GM19397 (cell line): Measurements from ENCODE around the gene THRB.
"Not testable (repeated sequence)": the region's sequence is repeated elsewhere in the genome, so short reads cannot be mapped to it uniquely, and the experiment has no call there.

ENCODE experiments used
- ATAC-seq: cut with Tn5 transposase; IDR thresholded peaks from one replicate; pipeline ENCODE4 v1.9.1; 2021; ENCODE audit warnings: mild to moderate bottlenecking, moderate library complexity; ENCODE audit not compliant: unreplicated experiment

Gene THRB

DNA sequence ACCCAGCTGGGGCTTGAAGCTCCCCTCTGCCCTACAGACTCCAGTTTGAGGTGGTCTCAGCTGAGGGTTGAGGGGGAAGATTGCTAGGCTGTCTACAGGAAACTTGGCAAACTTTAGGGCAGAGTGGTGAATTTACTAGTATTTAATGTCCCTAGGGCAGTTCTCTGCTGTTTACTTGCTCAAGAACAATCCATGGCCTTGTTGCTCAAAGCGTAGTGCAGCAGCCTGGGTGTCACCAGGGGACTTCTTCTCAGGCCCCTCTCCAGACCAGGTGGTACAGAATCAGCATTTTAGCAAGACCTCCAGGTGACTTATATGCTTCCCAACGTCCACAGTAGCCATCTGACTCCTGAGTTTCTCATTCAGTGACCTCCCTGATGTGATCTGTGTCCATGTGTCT lies 360.7 kb downstream of the THRB start:
- no peak for ATAC-seq

DNA sequence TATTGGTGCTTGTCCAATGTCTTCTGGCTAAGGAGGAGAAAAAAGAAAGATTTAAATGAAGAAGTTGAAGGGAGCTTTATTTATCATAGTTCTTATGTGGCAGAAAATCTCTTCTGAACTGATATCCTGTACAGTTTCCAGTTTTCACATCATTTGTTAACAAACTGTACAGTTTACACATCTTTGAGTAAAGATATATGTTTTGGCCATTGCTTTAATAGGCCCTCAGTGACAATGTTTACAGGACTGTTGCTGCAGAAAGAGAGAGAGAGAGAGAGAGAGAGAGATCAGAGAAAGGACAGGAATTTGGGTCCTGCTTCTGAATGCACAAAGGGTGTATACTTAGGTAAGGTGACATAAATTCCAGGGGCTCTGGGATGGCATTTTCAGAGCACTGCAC lies 361.2 kb downstream of the THRB start:
- no peak for ATAC-seq

DNA sequence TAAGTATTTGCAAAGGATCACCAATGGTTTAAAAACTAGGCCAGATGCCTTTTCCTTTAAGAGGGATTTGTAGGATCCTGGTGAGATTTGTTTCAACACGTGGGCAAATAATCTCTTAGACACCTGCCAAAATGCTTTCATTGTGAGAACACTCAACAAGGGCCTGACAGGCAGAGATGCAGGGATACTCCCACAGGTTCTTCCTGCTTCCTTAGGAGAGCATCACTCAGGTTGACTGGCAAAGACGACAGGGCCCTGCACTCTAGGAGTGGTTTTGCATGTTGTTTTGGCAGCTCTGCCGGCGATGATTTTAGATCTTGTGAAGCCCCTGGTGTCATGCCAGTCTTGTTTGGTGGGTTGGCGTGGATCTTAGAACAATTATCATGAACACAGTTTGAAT lies 365.1 kb downstream of the THRB start:
- no peak for ATAC-seq

DNA sequence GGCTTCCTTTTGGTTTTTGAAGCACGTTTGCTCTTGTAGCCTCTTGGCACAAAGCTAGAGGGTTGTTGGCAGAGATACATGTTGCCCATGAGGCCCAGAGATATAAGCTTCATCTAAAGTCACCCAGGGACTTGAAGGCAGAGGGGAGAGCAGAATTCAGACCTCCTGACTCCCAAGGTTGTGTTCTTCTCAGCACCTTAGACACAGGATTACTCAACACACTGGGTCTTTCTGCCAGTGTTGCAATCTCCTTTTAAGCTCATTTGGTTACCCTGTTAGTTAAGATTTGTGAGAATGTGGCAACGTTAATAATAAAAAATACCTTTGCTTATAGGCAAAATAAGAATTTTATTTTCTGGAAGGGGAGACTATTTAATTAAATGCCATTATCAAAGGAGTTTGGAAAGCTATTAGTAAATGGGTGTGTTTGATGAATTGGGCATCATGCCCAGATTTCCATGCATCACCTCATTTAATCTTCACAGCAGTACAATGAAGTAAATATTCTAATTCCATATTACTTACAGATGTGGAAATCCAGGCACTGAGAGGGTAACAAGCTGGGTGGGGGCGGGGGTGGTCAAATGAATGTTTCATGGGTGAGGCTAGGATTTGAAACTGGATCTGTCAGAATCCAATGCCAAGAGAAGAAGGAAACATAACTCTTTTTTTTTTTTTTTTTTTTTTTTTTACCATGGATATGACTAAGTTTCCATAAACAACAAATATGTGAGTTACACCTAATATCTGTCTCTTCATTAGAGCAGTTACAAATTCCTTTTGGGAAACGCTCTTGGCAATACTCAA lies 366.2 kb downstream of the THRB start:
- no peak for ATAC-seq

DNA sequence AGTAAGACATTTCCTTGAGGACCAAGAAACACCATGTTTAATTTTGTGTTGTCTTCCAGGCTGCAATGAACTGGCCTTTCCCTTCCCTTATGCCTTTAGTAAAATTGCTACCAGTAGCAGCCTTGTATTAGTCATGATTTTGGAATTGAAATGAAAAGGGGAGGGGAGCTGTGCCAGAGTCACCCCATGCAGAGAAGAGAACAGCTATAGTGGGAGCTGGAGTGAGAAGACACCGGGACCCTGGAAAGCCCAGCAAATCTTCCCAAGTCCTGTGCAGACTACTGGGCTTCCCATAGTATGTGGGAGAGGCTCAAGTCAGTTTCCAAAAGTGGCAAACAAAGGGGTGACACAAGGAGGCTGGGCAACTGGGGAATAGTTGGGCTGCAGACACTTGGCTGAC lies 371.1 kb downstream of the THRB start:
- no peak for ATAC-seq

DNA sequence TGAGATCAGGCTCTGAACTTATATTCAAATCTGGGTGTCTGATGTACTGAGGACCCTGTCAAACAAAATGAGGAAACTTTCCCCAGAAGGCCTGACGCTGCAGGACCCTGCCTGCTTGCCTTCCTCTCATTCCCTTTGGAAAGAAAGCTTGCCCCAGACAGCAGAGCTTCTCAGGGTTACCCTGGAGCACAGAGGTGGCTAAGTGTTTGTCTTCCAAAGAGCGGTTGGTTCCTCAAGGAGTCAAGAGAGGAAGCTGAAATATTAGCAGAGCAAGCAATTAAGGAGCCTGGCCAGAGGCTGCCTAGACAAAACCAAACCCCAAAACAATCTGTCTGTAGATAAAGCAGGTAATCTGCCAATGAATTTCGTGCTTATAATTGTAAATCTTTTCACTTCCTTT lies 374.2 kb downstream of the THRB start:
- no peak for ATAC-seq

DNA sequence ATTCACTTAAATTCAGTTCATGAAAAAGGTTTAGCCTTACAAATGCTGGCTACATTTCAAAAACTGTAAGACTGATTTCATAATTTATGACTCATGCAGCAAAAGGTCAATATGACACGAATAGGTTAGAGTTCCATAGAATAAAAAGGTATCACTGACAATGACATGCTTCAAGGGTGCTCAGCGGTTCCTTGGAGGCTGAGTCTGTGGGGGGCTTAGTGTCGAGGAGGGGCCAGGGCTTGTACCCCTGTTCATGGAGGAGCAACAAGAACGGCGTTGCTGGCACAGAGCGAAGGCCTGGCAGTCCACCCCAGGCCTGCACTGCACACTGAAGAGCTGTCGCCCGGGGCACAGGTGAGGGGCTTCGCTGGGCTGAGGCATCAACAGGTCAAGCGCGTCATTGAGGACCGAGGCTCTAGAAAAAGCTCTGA lies 375.3 kb downstream of the THRB start:
- no peak for ATAC-seq

DNA sequence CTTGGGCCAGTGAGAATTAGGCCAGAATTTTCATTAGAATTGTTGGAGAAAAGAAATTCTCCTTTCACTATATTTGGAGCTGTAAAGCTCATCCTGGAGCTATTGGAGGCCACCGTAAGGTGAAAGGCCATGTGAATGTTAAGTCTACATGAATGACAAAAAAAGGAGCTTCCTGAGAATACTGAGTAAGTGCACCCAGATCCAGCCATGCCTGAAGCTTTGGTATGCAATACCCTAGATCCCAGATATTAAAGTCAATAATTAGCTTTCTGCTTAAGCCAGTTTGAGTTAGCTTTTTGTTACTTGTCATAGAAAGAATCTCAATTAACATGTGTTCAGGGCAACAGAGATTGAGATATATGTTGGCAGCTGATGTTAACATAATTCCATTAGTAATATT lies 377.1 kb downstream of the THRB start:
- no peak for ATAC-seq

DNA sequence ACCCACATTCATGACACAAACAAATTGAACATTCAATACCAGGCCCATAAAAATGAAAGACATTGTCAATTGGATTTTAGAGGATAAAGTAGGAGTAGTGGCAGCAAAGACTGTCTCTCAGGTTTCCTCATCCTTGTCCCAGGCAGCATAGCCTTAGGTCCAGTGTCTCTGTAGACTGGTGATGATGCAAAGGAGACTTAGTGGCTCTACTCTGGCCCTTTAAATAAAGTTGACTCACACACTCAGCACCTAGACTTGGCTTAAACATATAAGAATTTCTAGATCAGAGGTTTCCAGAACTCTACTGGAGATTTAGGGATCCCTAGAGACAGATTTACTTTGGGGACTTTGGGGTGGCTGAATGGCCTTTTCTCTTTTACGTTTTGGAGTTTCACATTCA lies 382.9 kb downstream of the THRB start:
- no peak for ATAC-seq

DNA sequence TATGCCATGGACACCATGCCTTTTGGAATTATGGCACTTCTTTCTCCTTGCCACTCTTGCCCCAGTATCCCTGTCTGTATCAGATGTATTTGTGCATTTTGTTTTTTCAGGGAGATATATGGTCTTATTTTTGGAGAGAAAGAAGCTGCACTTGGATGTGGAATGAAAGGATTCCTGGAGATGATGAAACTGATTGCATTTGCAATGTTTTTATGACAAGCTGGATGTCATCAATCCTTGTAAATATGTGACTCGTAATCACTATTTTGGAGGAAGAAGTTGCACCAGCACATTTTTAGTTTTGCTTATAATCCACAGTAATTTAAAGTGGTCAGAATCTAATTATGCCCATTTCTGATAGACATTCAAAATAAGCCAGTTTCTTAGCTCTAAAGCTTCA lies 384.6 kb downstream of the THRB start:
- no peak for ATAC-seq

DNA sequence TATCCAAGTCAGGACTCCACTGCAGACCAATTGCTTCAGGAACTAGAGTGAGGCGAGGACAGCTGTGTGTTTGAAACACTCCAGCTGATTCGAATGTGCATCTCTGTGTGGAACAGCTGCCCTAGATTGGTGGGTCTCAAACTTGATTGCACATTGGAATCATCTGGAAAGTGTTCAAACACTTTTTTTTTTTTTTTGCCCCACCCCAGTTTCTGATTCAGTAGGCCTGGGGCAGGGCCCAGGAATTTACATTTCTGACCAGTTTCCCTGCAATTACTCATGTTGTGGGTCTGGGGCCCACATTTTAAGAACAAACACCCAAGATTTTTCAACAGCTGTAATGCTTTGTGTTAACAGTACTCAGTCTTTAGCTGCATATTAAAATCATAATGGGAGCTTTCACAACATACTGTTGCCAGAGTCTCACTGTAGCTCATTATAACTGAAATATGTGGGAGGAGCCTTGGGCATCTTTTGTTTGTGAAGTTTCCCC lies 392.9 kb downstream of the THRB start:
- no peak for ATAC-seq

DNA sequence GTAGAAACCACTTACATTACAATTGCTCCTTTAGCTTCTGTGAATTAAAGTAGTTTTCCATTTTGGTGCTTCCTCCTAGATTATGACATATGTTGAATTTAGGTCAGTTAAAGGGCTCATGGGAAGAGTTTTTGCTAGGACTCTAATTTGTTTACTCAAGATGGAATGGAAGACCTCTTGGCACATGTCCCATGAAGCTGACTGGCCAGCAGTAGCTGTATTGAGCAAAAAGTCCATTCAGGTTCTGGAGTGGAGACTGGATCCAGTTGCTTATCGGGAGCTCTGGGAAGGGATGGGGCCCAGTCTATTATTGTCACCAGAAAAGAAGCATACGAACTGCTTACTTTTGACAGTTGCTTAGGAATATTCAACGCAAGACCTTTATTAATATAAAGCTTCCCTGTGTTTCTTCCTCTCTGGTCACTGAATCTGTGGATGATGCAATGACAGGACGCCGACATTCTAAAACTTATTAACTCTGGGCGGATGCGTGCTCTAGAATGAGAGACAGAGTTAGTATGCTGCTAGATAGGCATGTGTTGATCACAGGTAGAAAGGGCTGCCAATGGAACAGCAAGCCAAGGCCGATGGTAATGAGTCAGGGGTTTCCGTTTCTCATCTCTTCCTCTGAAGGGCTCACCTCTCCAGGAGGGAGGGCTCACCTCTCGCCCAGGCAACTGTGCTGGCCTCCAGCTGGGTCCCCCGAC lies 393.8 kb downstream of the THRB start:
- ATAC-seq, result no peak

DNA sequence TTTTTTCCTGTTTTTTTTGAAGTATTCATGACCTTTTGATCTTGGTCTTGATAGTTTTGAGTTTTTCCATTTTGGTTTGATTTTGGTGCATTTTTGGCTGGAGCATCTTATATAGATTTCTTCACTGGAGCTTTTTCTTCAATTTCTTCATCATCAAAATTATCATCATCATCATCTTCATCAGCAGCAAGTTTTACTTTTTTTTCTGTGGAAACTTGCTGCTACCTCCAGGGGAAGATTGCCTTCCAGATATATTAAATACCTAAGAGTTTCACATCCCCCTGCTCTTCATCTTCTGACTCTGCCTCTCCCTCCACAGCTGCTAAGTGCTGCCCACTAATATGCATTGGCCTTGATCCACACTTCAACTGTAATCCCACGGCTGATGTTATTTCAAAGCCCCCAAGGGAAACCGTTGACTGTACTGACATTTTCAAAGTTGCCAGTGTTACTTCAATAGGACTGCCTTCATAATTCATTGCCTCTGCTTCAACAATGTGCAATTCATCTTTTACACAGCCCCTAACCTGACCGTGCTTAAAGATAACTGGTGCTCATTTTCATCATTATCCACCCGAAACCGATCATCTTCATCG lies 397.9 kb downstream of the THRB start:
- no peak for ATAC-seq

DNA sequence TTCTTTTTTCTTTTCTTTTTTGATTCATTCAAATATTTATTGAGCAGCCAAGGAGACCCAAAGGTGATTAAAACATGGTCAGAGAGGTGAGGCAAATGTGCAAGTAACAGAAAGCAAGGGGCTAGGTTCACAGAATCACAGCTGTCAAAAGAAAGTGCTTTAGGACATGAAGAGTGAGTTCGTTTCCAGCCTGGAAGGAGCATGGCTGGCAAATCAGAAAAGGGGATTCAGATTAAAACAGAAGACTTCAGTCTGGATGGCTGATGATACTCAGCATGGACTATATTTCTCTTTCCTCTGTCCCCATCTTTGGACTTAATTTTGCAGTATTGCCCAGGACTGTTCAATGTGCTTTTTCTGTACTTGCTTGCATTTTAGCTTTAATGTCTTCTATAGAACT lies 398.4 kb downstream of the THRB start:
- ATAC-seq, result no peak

DNA sequence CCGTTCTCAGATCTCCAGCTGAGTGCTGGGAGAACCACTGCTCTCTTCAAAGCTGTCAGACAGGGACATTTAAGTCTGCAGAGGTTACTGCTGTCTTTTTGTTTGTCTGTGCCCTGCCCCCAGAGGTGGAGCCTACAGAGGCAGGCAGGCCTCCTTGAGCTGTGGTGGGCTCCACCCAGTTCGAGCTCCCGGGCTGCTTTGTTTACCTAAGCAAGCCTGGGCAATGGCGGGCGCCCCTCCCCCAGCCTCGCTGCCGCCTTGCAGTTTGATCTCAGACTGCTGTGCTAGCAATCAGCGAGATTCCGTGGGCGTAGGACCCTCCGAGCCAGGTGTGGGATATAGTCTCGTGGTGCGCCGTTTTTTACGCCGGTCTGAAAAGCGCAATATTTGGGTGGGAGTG lies 399.8 kb downstream of the THRB start:
- ATAC-seq, result not testable (repeated sequence)

DNA sequence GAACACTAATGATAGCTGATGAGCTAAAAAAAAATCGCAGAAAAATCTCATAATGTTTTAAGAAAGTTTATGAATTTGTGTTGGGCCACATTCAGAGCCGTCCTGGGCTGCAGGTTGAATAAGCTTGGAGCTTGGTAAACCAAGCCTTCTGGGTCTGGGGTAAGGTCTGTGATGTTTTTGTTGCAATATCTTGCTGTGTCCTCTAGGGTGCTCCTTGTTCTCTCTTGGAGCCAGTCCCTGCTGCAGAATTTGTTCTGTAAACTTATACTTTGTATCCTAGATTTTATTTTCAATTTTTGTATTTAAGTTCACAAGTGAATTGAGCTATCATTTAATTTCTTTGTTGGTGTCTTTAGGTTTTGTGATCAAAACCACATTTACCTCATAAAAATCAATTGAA lies 405.9 kb downstream of the THRB start:
- ATAC-seq, result no peak

DNA sequence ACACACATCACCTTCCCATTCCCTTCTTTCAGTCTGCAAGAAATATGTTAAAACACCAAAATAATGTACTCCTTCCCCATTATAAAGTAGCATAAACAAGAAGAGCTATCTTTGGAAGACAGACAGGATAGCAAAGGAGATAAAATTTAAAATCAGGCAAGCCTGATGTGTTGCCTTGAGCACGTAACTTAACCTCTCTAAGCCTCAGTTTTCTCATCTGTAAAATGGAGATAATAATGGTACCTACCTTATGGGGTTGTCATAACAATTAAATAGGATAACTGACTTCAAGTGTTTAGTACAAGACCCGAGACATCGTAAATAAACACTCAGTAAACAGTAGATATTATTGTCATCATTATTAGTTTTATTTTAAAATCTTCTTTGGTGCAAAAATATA lies 407.2 kb downstream of the THRB start:
- no peak for ATAC-seq

DNA sequence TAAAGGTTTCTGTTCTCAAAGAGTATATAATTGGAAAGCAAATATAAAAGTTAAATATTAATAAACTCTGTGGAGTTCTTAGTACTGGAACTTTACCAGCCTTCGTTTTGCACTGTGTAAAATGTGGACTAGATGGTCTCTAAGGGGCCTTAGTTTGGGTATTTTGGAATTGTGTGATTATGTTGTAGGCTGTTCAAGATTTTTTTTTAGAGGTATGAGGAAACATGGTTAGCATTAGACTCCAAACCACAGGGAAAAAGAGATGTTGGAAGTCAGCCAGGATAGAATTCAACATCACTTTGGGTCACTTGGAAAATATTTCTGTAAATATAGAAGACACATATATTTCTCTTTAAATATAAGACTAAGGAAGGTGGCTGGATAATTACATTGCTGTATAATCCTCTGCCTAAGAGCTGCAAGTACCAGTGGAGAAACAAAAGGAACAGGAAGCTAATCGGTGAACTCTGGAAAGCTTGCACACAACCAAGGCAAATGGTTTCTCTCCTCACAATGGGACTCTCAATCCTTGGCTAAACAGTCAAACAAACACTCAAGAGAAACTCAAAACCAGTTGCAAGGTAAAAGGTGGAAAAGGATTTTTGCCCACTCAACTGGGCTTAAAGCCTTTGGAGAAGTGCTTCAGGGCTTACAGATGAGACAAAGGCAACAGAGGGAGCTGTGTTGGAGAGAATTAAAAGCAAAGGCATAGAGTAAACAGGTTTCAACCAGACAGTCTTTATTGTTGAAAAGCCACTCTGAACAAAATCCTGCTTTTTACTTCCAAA lies 407.8 kb downstream of the THRB start:
- no peak for ATAC-seq

DNA sequence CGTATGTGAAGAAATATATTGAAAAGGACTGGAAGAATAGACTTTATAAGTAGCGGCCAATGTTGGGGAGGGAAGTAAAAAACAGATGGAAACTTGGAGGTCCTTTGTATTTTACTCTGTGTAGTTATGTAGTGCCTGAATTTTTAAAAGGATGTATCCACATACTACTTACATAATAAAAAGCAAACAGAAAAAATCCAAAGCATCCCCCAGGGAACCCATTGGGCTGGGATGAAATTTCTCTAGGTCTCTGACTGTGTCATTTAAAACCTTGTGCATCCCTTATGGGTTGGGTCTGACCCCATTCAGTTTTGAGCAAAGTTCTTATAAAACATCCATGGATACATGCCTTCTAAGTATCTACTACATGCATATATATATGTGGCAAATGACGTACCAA lies 408.4 kb downstream of the THRB start:
- no peak for ATAC-seq

DNA sequence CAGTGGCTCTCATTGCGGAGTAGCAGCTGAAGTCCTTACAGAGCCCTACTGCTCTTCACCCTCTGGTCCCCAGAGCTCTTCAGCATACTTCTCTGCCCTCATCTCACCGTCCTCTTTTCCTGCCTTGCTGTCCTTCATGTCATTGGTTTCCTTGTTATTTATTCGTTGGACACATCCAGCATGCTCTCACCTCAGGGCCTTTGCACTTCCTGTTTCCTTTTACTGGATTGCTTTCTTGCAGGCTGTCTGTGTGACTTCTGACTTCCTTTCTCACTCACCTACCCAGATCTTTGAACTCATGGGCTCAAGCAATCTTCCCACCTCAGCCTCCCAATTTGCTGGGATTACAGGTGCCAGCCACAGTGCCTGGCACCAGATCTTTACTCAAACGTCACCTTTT lies 422.5 kb downstream of the THRB start:
- no peak for ATAC-seq

DNA sequence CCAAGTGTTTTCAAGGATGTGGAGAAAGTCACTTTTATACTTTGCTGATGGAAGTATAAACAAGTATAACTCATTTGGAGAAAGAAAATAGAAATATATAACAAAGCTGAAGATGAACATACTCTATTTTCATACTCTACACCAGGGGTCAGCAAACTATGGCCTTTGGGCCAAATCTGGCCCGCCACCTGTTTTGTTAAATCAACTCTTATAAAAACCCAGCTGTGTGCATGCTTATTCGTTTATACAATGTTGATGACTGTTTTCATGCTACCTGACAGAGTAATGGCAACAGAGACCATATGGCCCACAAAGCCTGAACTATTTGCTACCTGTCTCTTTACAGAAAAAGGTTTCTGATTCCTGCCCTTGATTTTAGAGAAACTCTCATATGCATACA lies 425.6 kb downstream of the THRB start:
- no peak for ATAC-seq
